Fibroblast of pulmonary artery (primary cell): ENCODE measurements around the gene RYR3.
A peak's percentile ranks its signal among the peaks of the same experiment; 100 is the strongest.
"Not testable (repeated sequence)": the region's sequence is repeated elsewhere in the genome, so short reads cannot be mapped to it uniquely, and the experiment has no call there.

ENCODE experiments used
- DNase-seq: peaks from one replicate; pipeline ENCODE4 v3.0.0-alpha.2; 2010; ENCODE audit warnings: low read depth
- H3K4me3 ChIP-seq: replicated peaks from 2 replicates; pipeline ENCODE4 v1.5.1; 2011; ENCODE audit warnings: low read depth, mild to moderate bottlenecking, control low read depth, low read length, moderate library complexity
- TF ChIP-seq, protein P1 (sequence below): IDR thresholded peaks from 2 replicates; pipeline ENCODE4 v1.5.1; 2011; ENCODE audit warnings: mild to moderate bottlenecking, control low read depth, low read length, inconsistent platforms; ENCODE audit errors: missing control alignments

RYR3 gene

DNA sequence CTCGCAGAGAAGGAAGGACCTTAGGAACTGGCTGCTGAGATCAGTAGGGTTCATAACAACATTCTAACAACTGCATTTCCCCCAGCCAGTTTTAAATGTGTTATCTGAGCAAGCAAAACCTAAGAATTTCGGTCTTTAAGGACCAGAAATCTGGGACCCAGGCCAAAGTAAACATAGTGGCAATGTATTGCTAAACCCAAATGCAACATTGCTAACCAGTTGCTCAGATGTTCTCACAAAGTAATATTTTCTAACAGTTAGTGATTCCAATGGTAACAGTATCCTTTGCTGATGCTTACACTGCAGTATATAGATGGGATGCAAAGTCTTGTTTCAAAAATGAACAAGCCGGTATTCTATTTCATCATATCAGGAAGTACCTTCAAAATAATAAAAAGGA is 254.3 kb downstream of the RYR3 start:
- peak; percentile 73 for DNase-seq
- H3K4me3 ChIP-seq: no peak overlapping the region
- TF ChIP-seq, protein P1, sequence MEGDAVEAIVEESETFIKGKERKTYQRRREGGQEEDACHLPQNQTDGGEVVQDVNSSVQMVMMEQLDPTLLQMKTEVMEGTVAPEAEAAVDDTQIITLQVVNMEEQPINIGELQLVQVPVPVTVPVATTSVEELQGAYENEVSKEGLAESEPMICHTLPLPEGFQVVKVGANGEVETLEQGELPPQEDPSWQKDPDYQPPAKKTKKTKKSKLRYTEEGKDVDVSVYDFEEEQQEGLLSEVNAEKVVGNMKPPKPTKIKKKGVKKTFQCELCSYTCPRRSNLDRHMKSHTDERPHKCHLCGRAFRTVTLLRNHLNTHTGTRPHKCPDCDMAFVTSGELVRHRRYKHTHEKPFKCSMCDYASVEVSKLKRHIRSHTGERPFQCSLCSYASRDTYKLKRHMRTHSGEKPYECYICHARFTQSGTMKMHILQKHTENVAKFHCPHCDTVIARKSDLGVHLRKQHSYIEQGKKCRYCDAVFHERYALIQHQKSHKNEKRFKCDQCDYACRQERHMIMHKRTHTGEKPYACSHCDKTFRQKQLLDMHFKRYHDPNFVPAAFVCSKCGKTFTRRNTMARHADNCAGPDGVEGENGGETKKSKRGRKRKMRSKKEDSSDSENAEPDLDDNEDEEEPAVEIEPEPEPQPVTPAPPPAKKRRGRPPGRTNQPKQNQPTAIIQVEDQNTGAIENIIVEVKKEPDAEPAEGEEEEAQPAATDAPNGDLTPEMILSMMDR: no peak

DNA sequence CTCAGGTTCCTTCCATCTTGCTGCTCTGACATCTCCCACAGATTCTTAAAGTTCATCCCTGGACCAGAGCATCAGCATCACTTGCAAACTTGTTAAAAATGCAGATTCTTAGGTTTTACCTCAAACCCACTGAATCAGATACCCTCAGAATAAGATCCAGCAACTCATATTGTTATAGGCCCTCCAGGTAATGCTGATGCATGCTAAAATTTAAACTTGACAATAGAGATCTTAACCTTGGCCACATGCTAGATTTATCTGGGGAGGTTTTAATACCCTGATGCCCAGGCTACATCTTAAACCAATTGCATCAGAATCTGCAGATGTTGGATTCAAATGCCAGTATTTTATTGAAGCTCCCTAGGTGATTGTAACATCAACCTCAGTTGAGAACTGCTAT is 256.9 kb downstream of the RYR3 start:
- no peak for DNase-seq
- TF ChIP-seq, protein P1: no peak
- no peak overlapping the region for H3K4me3 ChIP-seq

DNA sequence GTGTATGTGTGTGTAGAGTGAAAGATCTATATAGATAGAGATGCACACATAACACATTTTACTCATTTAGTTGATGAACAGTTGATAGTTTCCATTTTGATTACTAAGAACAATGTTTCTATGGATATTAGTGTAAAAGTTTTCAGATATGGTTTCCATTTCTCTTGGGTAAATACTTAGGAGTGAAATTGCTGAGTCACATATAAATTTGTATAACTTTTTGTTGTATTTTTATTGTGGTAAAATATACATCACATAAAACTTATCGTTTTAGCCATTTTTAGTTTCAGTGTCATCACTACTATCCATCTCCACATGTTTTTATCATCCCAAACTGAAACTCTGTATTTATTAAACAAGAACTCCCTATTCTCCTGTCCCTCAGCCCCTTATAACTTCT is 258.3 kb downstream of the RYR3 start:
- no peak for DNase-seq
- TF ChIP-seq, protein P1: no peak
- H3K4me3 ChIP-seq: no peak overlapping the region

DNA sequence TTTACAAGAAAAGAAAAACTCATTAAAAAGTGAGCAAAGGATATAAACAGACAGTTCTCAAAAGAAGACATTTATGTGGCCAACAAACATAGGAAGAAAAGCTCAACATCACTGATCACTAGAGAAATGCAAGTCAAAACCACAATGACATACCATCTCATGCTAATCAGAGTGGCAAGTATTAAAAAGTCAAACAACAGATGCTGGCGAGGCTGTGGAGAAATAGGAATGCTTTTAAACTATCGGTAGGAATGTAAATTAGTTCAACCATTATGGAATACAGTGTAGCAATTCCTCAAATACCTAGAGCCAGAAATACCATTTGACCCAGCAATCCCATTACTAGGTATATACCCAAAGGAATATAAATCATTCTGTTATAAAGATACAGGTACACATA is 267.1 kb downstream of the RYR3 start:
- not testable (repeated sequence) for H3K4me3 ChIP-seq, DNase-seq

DNA sequence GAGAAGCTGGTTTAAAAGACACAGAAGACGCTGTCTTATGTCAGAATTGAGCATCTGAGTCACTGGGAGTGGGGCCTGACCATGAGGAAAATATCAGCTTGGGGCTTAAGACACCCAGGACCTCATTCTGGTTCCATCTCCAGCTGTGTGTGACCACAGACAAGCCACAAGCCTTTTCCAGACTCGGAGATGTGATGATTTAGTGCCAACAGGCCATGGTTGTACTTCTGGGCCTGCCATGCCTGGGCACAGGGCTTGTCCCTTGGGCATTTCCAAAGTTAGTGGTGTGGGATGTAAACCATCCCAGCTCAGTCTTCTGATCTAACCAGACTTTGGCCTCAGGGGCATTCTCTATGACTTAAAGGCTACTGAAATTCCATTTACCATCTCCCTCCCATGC is 269.8 kb downstream of the RYR3 start:
- H3K4me3 ChIP-seq: no peak overlapping the region
- DNase-seq: no peak
- TF ChIP-seq, protein P1: no peak

DNA sequence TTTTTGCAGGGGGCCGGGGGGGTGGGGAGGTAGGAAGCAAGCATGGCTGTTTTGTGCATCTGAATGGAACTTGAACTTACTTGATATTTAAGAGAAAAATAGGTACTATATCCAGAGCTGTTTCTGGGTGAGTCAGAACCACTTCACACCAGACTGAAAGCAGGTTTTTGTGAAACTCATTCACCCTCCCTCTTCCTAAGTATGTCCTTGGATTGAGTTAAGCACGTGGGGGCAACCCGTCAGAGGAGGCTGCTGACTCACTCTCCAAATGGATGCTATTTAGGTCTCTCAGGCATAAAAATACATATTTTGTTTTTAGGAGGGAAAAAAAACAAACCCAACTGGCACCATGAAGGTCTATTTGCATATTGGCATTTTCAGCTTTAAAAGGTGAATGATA is 270.3 kb downstream of the RYR3 start:
- peak; percentile 70 for DNase-seq
- TF ChIP-seq, protein P1: no peak
- H3K4me3 ChIP-seq: no peak overlapping the region

DNA sequence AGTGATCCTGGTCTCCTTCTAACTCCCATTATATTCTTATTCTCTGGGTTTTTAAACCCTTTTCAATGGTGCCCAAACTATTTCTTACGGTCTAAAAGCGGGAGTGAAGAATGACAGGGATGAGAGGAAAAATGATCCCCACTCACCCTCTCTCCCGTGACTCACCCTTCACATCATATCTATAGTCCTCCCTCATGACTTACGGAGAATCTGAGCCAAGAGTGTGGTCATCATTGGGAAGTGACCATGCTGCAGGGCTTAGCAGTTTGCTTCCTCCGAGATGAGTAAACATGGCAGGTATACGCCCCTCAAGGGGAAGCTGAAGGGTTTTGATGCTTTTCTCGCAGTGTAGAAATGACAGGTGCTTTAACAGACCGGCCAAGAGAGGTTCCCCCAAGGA is 274.0 kb downstream of the RYR3 start:
- DNase-seq: peak; percentile 75
- H3K4me3 ChIP-seq: no peak overlapping the region
- TF ChIP-seq, protein P1: no peak
